GM23338 (cell line): ENCODE data around the gene DONSON. TPM values are rescaled to one million over a fixed set of nuclear protein-coding genes. Genes with fewer than 3 reads are reported as not detected.
"Not testable (repeated sequence)": the region's sequence is repeated elsewhere in the genome, so short reads cannot be mapped to it uniquely, and the experiment has no call there.

Source experiments
- ATAC-seq: fragments of 200-7000 bp; cut with Tn5 transposase; 3 replicates; pipeline ENCODE4 v1.9.1; 2020
- DNase-seq: peaks from one replicate; pipeline ENCODE4 v3.0.0-alpha.2; 2015; ENCODE audit warnings: low spot score
- H2AFZ ChIP-seq: fragments of 200-600 bp; sonication (generic); 2 replicates; pipeline ENCODE4 v1.8.0; 2016; ENCODE audit warnings: antibody characterized with exemption, mild to moderate bottlenecking, moderate library complexity
- H3F3A ChIP-seq: fragments of 200-600 bp; sonication (generic); replicated peaks from 2 replicates; pipeline ENCODE4 v1.8.0; 2017; ENCODE audit warnings: antibody characterized with exemption, mixed run types, low read depth
- H3K27ac ChIP-seq: fragments of 200-600 bp; sonication (generic); 2 replicates; pipeline ENCODE4 v1.6.1; 2016; ENCODE audit warnings: low read depth
- H3K27me3 ChIP-seq: fragments of 200-600 bp; sonication (generic); 2 replicates; pipeline ENCODE4 v1.8.0; 2016; ENCODE audit warnings: mild to moderate bottlenecking, mixed run types, moderate library complexity; ENCODE audit not compliant: insufficient read depth
- H3K36me3 ChIP-seq: fragments of 200-600 bp; sonication (generic); 2 replicates; pipeline ENCODE4 v1.8.0; 2016; ENCODE audit warnings: mild to moderate bottlenecking; ENCODE audit not compliant: insufficient read depth
- H3K4me1 ChIP-seq: fragments of 200-600 bp; sonication (generic); 2 replicates; pipeline ENCODE4 v1.8.0; 2016; ENCODE audit warnings: mild to moderate bottlenecking, moderate library complexity; ENCODE audit not compliant: insufficient read depth
- H3K4me2 ChIP-seq: fragments of 200-600 bp; sonication (generic); 2 replicates; pipeline ENCODE4 v1.7.1; 2017; ENCODE audit warnings: mixed run types
- H3K4me3 ChIP-seq: fragments of 200-600 bp; sonication (generic); 2 replicates; pipeline ENCODE4 v1.6.1; 2016; ENCODE audit warnings: mixed run types
- H3K79me2 ChIP-seq: fragments of 200-600 bp; sonication (generic); replicated peaks from 2 replicates; pipeline ENCODE4 v1.8.0; 2017; ENCODE audit warnings: mild to moderate bottlenecking; ENCODE audit not compliant: insufficient read depth
- H3K9me2 ChIP-seq: fragments of 200-600 bp; sonication (generic); 2 replicates; pipeline ENCODE4 v1.8.0; 2017; ENCODE audit not compliant: insufficient read depth
- H4K20me1 ChIP-seq: fragments of 200-600 bp; sonication (generic); replicated peaks from 2 replicates; pipeline ENCODE4 v1.8.0; 2017; ENCODE audit warnings: mild to moderate bottlenecking; ENCODE audit not compliant: insufficient read depth
- H3K27ac Mint-ChIP-seq: 2 replicates; pipeline ENCODE4 v1.8.0; 2020; ENCODE audit warnings: inconsistent platforms, mild to moderate bottlenecking, moderate library complexity, mixed read lengths
- H3K27me3 Mint-ChIP-seq: 3 replicates; pipeline ENCODE4 v1.8.0; 2022; ENCODE audit warnings: low read depth, mild to moderate bottlenecking, moderate library complexity, mixed read lengths, inconsistent platforms; ENCODE audit not compliant: insufficient read depth, poor library complexity
- H3K36me3 Mint-ChIP-seq: 3 replicates; pipeline ENCODE4 v1.8.0; 2021; ENCODE audit warnings: low read depth, mild to moderate bottlenecking, inconsistent platforms, moderate library complexity, mixed read lengths
- H3K4me1 Mint-ChIP-seq: 3 replicates; pipeline ENCODE4 v1.8.0; 2020; ENCODE audit warnings: mild to moderate bottlenecking, inconsistent platforms, mixed read lengths
- H3K4me3 Mint-ChIP-seq: 3 replicates; pipeline ENCODE4 v1.8.0; 2021; ENCODE audit warnings: moderate library complexity, mild to moderate bottlenecking, inconsistent platforms, mixed read lengths
- H3K9me3 Mint-ChIP-seq: 3 replicates; pipeline ENCODE4 v1.8.0; 2020; ENCODE audit warnings: moderate library complexity, mild to moderate bottlenecking, inconsistent platforms, mixed read lengths
- CREB1 ChIP-seq: fragments of 250-450 bp; sonication (Bioruptor Pico); IDR thresholded peaks from 2 replicates; pipeline ENCODE4 v1.5.0; 2020; ENCODE audit warnings: low read depth, mild to moderate bottlenecking, moderate library complexity
- CTCF ChIP-seq, 2 experiments: fragments of 200-600 bp in 1 of 2; sonication (generic) in 1 of 2; conservative IDR thresholded peaks; 2 replicates each; pipeline versions ENCODE4 v1.5.1 to v1.6.1; 2016 to 2017; ENCODE audit warnings: antibody characterized with exemption in 2 of 2, low read depth in 2 of 2, mild to moderate bottlenecking in 2 of 2, moderate library complexity in 1 of 2
- EZH2phosphoT487 ChIP-seq: fragments of 200-600 bp; sonication (generic); IDR thresholded peaks from one replicate; pipeline ENCODE4 v1.8.1; 2018; ENCODE audit warnings: antibody characterized with exemption; ENCODE audit not compliant: unreplicated experiment
- JUNB ChIP-seq: IDR thresholded peaks from one replicate; pipeline ENCODE4 v1.6.1; 2016; ENCODE audit warnings: antibody characterized with exemption; ENCODE audit not compliant: unreplicated experiment
- NANOG ChIP-seq: IDR thresholded peaks from 2 replicates; pipeline ENCODE4 v1.6.1; 2016; ENCODE audit warnings: antibody characterized with exemption, borderline replicate concordance
- POLR2AphosphoS5 ChIP-seq: IDR thresholded peaks from 2 replicates; pipeline ENCODE4 v1.6.1; 2016; ENCODE audit warnings: antibody characterized with exemption, low read depth
- REST ChIP-seq: IDR thresholded peaks from one replicate; pipeline ENCODE4 v1.6.1; 2018; ENCODE audit warnings: antibody characterized with exemption; ENCODE audit not compliant: unreplicated experiment
- STAT1 ChIP-seq: IDR thresholded peaks from one replicate; pipeline ENCODE4 v1.6.1; 2016; ENCODE audit warnings: antibody characterized with exemption; ENCODE audit not compliant: unreplicated experiment
- ZNF462 ChIP-seq: fragments of 250-450 bp; sonication (Bioruptor Pico); IDR thresholded peaks from 2 replicates; pipeline ENCODE4 v1.5.0; 2020; ENCODE audit warnings: mild to moderate bottlenecking, moderate library complexity
- polyA plus RNA-seq: library from polyadenylated mRNA; unstranded; fragments of >200 nt; fragmentation: Nextera tagmentation; extraction: Ambion mirVana; gene quantifications from 2 replicates; pipeline ENCODE4 v1.2.1, GENCODE V29; 2016
- total RNA-seq: library from RNA; depleted of rRNA; stranded (reverse); fragments of >200 nt; shearing (Covaris generic); gene quantifications from 2 replicates; pipeline ENCODE4 v1.2.3, GENCODE V29; 2014
- TF ChIP-seq, protein P1 (sequence below): IDR thresholded peaks from 2 replicates; pipeline ENCODE4 v1.6.1; 2016; ENCODE audit warnings: antibody characterized with exemption

The DONSON gene
- total and polyA plus RNA-seq, 2 experiments from 2014 or later: 32.9 to 35.2 TPM

DNA sequence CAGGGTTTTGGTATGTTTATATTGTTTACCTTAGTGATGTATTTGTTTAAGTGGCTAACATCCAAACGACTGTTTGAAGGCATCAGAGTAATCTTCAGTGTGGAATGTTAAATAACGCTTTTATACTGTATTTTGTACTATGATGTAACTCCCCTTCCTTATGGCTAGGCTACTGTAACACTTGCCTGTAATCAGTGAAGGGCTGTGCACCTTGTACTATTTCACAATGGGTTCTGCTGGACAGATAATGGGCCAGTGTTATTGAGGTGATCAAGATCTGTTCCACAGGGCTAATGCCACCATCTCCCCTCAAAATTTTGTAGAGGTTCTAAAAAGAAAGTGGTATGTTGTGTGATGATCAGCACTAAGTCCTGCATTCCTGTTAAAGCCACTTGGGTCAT, 11.7 kb downstream of the DONSON start:
- not testable (repeated sequence) for H3K4me1 Mint-ChIP-seq, H3K9me3 Mint-ChIP-seq, H4K20me1 ChIP-seq, H3K4me1 ChIP-seq, H3K27me3 ChIP-seq, H3K4me2 ChIP-seq, H3K27me3 Mint-ChIP-seq, H3K27ac ChIP-seq, H3K4me3 ChIP-seq, DNase-seq, H3K4me3 Mint-ChIP-seq, H2AFZ ChIP-seq, H3K79me2 ChIP-seq, H3F3A ChIP-seq, H3K9me2 ChIP-seq, ATAC-seq
- peaks cover 27% of the 10 kb centered on the region for H3K36me3 ChIP-seq
- 0 out of 2 replicates have a peak overlapping the region, but pooled peaks have one; percentile 21 for H3K27ac Mint-ChIP-seq
- H3K36me3 Mint-ChIP-seq: peaks cover 63% of the 10 kb centered on the region

- H3K4me3 Mint-ChIP-seq: no peak overlapping the region
- no peak for TF ChIP-seq EZH2phosphoT487
- no peak for TF ChIP-seq NANOG
- TF ChIP-seq POLR2AphosphoS5: no peak
- TF ChIP-seq JUNB: no peak
- no peak for TF ChIP-seq CREB1 (CRISPR knock-in tag)
- TF ChIP-seq STAT1: no peak
- TF ChIP-seq ZNF462 (CRISPR knock-in tag): no peak
- TF ChIP-seq, protein P1, sequence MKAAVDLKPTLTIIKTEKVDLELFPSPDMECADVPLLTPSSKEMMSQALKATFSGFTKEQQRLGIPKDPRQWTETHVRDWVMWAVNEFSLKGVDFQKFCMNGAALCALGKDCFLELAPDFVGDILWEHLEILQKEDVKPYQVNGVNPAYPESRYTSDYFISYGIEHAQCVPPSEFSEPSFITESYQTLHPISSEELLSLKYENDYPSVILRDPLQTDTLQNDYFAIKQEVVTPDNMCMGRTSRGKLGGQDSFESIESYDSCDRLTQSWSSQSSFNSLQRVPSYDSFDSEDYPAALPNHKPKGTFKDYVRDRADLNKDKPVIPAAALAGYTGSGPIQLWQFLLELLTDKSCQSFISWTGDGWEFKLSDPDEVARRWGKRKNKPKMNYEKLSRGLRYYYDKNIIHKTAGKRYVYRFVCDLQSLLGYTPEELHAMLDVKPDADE: no peak
- TF ChIP-seq REST: no peak
- no peak for TF ChIP-seq CTCF (conservative IDR thresholded peaks at IDR 0.05; ENCODE audit: low read depth in 2 of 2)
Measured at GRCh38 chr21:33572350-33572749, 16.1 kb downstream of the DONSON start.

More at GRCh38 chr21:33572350-33572749, 16.1 kb downstream of the DONSON start:
- no peak for DNase-seq
- Mint-ChIP-seq H3K36me3 (peaks cover 76% of the 10 kb centered on the region), H3K9me3 (no peaks in the 10 kb centered on the region), H3K4me1 (no peaks in the 10 kb centered on the region), H3K27ac (no peak overlapping the region), H3K27me3 (no peaks in the 10 kb centered on the region)
- H3K4me2 ChIP-seq: no peak overlapping the region
- H3K27me3 ChIP-seq: no peaks in the 10 kb centered on the region
- H3K27ac ChIP-seq: no peak overlapping the region
- H3K36me3 ChIP-seq: peaks cover 47% of the 10 kb centered on the region
- H4K20me1 ChIP-seq: peaks cover 18% of the 10 kb centered on the region
- no peaks in the 10 kb centered on the region for H3K4me1 ChIP-seq
- H3K79me2 ChIP-seq: no peaks in the 10 kb centered on the region; the same call in 1 of the 2 replicates
- H3K9me2 ChIP-seq: no peaks in the 10 kb centered on the region
- H3F3A ChIP-seq: peaks cover 6% of the 10 kb centered on the region; the same call in 1 of the 2 replicates
- H3K4me3 ChIP-seq: no peak overlapping the region
- no peak overlapping the region for H2AFZ ChIP-seq
- no peak for ATAC-seq
